ENCODE results near the gene SPRED3. TPM values are rescaled to one million over a fixed set of nuclear protein-coding genes. Genes with fewer than 3 reads are reported as not detected.

Gene SPRED3
- polyA plus RNA-seq, 1 donor from 2014 or later = 4.9 TPM

GRCh38 chr19:38421856-38422255 lies 33.4 kb downstream of the SPRED3 start:
- Histone ChIP-seq H4K20me1 (ENCODE audit: insufficient read depth) (no peaks in the 10 kb centered on the region), H3K4me3 (ENCODE audit: low read length) (no peak overlapping the region), H3K9ac (ENCODE audit: low read length) (no peak overlapping the region), H3K27me3 (ENCODE audit: insufficient read depth, low read depth, low read length) (no peaks in the 10 kb centered on the region), H3K79me2 (replicated peaks; ENCODE audit: insufficient read depth, low read length) (no peaks in the 10 kb centered on the region), H3K9me2 (ENCODE audit: insufficient read depth, low read length) (no peaks in the 10 kb centered on the region), H3K27ac (ENCODE audit: low read length) (no peak overlapping the region), H3K4me2 (ENCODE audit: low read length) (no peak overlapping the region), H2AFZ (ENCODE audit: low read depth, low read length) (no peak overlapping the region), H3K9me3 (ENCODE audit: low read length) (no peaks in the 10 kb centered on the region), H3F3A (ENCODE audit: insufficient read depth, low read length, poor library complexity, severe bottlenecking) (no peaks in the 10 kb centered on the region), H3K36me3 (ENCODE audit: insufficient read depth, low read length) (no peaks in the 10 kb centered on the region)
- TF ChIP-seq SMC3 (conservative IDR thresholded peaks at IDR 0.05; ENCODE audit: poor library complexity) (no peak), MXI1 (conservative IDR thresholded peaks at IDR 0.05; ENCODE audit: poor library complexity, severe bottlenecking) (no peak), EP300 (conservative IDR thresholded peaks at IDR 0.05; ENCODE audit: poor library complexity, severe bottlenecking) (no peak), RAD21 (conservative IDR thresholded peaks at IDR 0.05) (no peak), TAF1 (IDR thresholded peaks at IDR 0.05; ENCODE audit: low read depth) (no peak), CTCF (IDR thresholded peaks at IDR 0.05; ENCODE audit: poor library complexity, severe bottlenecking) (no peak), POLR2AphosphoS5 (IDR thresholded peaks at IDR 0.05) (no peak), EZH2 (IDR thresholded peaks at IDR 0.05; ENCODE audit: borderline replicate concordance, insufficient read depth, low read length, poor library complexity, severe bottlenecking) (no peak)
- TF ChIP-seq, protein P1, sequence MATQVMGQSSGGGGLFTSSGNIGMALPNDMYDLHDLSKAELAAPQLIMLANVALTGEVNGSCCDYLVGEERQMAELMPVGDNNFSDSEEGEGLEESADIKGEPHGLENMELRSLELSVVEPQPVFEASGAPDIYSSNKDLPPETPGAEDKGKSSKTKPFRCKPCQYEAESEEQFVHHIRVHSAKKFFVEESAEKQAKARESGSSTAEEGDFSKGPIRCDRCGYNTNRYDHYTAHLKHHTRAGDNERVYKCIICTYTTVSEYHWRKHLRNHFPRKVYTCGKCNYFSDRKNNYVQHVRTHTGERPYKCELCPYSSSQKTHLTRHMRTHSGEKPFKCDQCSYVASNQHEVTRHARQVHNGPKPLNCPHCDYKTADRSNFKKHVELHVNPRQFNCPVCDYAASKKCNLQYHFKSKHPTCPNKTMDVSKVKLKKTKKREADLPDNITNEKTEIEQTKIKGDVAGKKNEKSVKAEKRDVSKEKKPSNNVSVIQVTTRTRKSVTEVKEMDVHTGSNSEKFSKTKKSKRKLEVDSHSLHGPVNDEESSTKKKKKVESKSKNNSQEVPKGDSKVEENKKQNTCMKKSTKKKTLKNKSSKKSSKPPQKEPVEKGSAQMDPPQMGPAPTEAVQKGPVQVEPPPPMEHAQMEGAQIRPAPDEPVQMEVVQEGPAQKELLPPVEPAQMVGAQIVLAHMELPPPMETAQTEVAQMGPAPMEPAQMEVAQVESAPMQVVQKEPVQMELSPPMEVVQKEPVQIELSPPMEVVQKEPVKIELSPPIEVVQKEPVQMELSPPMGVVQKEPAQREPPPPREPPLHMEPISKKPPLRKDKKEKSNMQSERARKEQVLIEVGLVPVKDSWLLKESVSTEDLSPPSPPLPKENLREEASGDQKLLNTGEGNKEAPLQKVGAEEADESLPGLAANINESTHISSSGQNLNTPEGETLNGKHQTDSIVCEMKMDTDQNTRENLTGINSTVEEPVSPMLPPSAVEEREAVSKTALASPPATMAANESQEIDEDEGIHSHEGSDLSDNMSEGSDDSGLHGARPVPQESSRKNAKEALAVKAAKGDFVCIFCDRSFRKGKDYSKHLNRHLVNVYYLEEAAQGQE (IDR thresholded peaks at IDR 0.05; ENCODE audit: borderline replicate concordance) = no peak

GRCh38 chr19:38422438-38422837 lies 33.9 kb downstream of the SPRED3 start:
- no peak overlapping the region for H3K9ac ChIP-seq (ENCODE audit: low read length)
- H3K9me3 ChIP-seq (ENCODE audit: low read length) = no peaks in the 10 kb centered on the region
- H3K36me3 ChIP-seq (ENCODE audit: insufficient read depth, low read length) = no peaks in the 10 kb centered on the region
- no peaks in the 10 kb centered on the region for H3K9me2 ChIP-seq (ENCODE audit: insufficient read depth, low read length)
- no peaks in the 10 kb centered on the region for H3K79me2 ChIP-seq (replicated peaks; ENCODE audit: insufficient read depth, low read length)
- H4K20me1 ChIP-seq (ENCODE audit: insufficient read depth) = no peaks in the 10 kb centered on the region
- H3K4me2 ChIP-seq (ENCODE audit: low read length) = no peak overlapping the region
- no peak overlapping the region for H3K27ac ChIP-seq (ENCODE audit: low read length)
- no peaks in the 10 kb centered on the region for H3K27me3 ChIP-seq (ENCODE audit: insufficient read depth, low read depth, low read length)
- no peak overlapping the region for H2AFZ ChIP-seq (ENCODE audit: low read depth, low read length)
- no peaks in the 10 kb centered on the region for H3F3A ChIP-seq (ENCODE audit: insufficient read depth, low read length, poor library complexity, severe bottlenecking)
- H3K4me3 ChIP-seq (ENCODE audit: low read length) = no peak overlapping the region
- TF ChIP-seq RAD21 (conservative IDR thresholded peaks at IDR 0.05) = no peak
- no peak for TF ChIP-seq EZH2 (IDR thresholded peaks at IDR 0.05; ENCODE audit: borderline replicate concordance, insufficient read depth, low read length, poor library complexity, severe bottlenecking)
- no peak for TF ChIP-seq EP300 (conservative IDR thresholded peaks at IDR 0.05; ENCODE audit: poor library complexity, severe bottlenecking)
- no peak for TF ChIP-seq MXI1 (conservative IDR thresholded peaks at IDR 0.05; ENCODE audit: poor library complexity, severe bottlenecking)
- TF ChIP-seq POLR2AphosphoS5 (IDR thresholded peaks at IDR 0.05) = no peak
- TF ChIP-seq TAF1 (IDR thresholded peaks at IDR 0.05; ENCODE audit: low read depth) = no peak
- no peak for TF ChIP-seq SMC3 (conservative IDR thresholded peaks at IDR 0.05; ENCODE audit: poor library complexity)
- TF ChIP-seq, protein P1 (IDR thresholded peaks at IDR 0.05; ENCODE audit: borderline replicate concordance) = no peak
- TF ChIP-seq CTCF (IDR thresholded peaks at IDR 0.05; ENCODE audit: poor library complexity, severe bottlenecking) = no peak

Measured in neural cell (in vitro differentiated cells).